CD4-positive, alpha-beta T cell treated with Interleukin-17A for 1 hour (primary cell): ENCODE data around the gene SFSWAP.
"Not testable (repeated sequence)": the region's sequence is repeated elsewhere in the genome, so short reads cannot be mapped to it uniquely, and the experiment has no call there.

Experiments used
- DNase-seq: peaks from one replicate; pipeline ENCODE4 v3.0.0-alpha.2; 2020

Gene SFSWAP

GRCh38 chr12:131704509-131704908, 6.4 kb upstream of the SFSWAP start:
- no peak for DNase-seq

- DNase-seq: not testable (repeated sequence)
Observed at GRCh38 chr12:131706709-131707108, 4.2 kb upstream of the SFSWAP start.

GRCh38 chr12:131709226-131709625, 1.7 kb upstream of the SFSWAP start:
- no peak for DNase-seq

- DNase-seq: no peak
Observed at GRCh38 chr12:131711551-131712205, 788 bp downstream of the SFSWAP start.

- DNase-seq: no peak
Observed at GRCh38 chr12:131713349-131713748, 2.5 kb downstream of the SFSWAP start.

- DNase-seq: no peak
Observed at GRCh38 chr12:131714759-131715158, 3.9 kb downstream of the SFSWAP start.

GRCh38 chr12:131716282-131716681, 5.4 kb downstream of the SFSWAP start:
- no peak for DNase-seq

GRCh38 chr12:131720241-131720640, 9.4 kb downstream of the SFSWAP start:
- DNase-seq: no peak

GRCh38 chr12:131720921-131721320, 10.0 kb downstream of the SFSWAP start:
- no peak for DNase-seq

- no peak for DNase-seq
Observed at GRCh38 chr12:131721548-131721947, 10.7 kb downstream of the SFSWAP start.

- DNase-seq: no peak
Observed at GRCh38 chr12:131723532-131723931, 12.6 kb downstream of the SFSWAP start.

- DNase-seq: no peak
Observed at GRCh38 chr12:131724534-131724933, 13.6 kb downstream of the SFSWAP start.

- no peak for DNase-seq
Observed at GRCh38 chr12:131725503-131725902, 14.6 kb downstream of the SFSWAP start.

GRCh38 chr12:131728720-131729119, 17.8 kb downstream of the SFSWAP start:
- DNase-seq: no peak

GRCh38 chr12:131729254-131729955, 18.5 kb downstream of the SFSWAP start:
- DNase-seq: no peak

- DNase-seq: no peak
Observed at GRCh38 chr12:131732996-131733615, 22.2 kb downstream of the SFSWAP start.

GRCh38 chr12:131733874-131734273, 23.0 kb downstream of the SFSWAP start:
- DNase-seq: no peak

- no peak for DNase-seq
Observed at GRCh38 chr12:131734336-131735152, 23.7 kb downstream of the SFSWAP start.

GRCh38 chr12:131735153-131735456, 24.2 kb downstream of the SFSWAP start:
- DNase-seq: no peak

GRCh38 chr12:131735476-131736445, 24.9 kb downstream of the SFSWAP start:
- no peak for DNase-seq

GRCh38 chr12:131736446-131737149, 25.7 kb downstream of the SFSWAP start:
- DNase-seq: no peak
